NCI-H2081 treated with DMSO at 0.1 percent for 48 hours (cell line): ENCODE results near the gene PYM1.
"Not testable (repeated sequence)": the region's sequence is repeated elsewhere in the genome, so short reads cannot be mapped to it uniquely, and the experiment has no call there.

Experiments
- DNase-seq: peaks from one replicate; lab custom pipeline; 2025; lab: John Stamatoyannopoulos, UW

Gene PYM1

GRCh38 chr12:55908726-55909512 lies 18.8 kb downstream of the PYM1 start:
- no peak for DNase-seq

DNA sequence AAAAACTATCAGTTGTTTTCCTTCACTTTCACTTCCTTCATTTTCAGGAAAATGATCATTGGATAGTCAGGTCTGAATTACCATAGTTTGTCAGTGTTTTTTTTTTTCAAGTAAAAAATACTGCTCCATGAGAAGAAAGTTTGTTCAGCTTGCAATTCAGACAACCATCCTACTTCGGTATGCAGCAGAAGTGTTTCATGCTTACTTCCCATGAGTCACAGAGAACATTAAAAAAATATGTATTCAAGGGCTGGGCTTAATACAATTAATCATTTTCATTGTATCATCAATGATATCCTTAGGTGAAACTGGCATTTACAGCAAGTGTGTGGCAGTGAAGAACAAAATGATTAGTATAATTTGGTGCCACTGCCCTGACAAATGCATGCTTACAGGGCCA lies 21.6 kb downstream of the PYM1 start:
- DNase-seq = no peak

- DNase-seq = no peak
These were observed 25.7 kb downstream of the PYM1 start for GRCh38 chr12:55901881-55902490.

DNA sequence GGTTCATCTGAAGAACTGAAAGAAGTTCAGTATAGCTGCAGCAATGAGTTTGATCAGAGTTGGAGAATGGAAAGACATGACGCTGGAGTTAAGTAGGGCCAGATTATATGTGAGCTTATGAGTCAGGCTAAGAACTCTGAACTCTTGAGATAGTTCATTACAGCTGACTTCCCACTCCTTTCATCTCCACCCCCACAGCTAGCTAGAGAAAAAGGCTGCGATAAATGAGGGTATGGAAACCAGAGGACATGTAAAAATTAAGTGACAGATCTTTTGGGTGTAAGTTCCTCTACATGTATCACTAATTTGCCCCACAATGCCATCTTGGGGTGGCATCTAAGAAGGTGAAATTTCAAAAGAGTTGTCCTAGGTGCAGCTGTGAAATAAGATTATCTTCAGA lies 28.6 kb downstream of the PYM1 start:
- DNase-seq = no peak

- DNase-seq = no peak
These were observed 34.0 kb downstream of the PYM1 start for GRCh38 chr12:55893723-55894122.

DNA sequence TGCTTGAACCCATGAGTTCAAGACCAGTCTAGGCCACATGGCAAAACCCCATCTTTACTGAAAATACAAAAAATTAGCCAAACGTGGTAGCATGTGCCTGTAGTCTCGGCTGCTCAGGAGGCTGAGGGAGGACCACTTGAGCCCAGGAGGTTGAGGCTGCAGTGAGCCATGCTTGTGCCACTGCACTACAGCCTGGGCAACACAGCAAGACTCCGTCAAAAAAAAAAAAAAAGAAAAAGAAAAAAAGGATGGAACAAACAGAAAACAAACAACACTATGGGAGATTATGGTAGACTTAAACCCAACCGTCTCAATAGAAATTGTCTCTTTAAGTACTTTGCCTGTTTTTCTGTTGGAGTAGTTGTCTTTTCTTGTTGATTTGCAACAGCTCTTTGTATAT lies 36.4 kb downstream of the PYM1 start:
- no peak for DNase-seq

DNA sequence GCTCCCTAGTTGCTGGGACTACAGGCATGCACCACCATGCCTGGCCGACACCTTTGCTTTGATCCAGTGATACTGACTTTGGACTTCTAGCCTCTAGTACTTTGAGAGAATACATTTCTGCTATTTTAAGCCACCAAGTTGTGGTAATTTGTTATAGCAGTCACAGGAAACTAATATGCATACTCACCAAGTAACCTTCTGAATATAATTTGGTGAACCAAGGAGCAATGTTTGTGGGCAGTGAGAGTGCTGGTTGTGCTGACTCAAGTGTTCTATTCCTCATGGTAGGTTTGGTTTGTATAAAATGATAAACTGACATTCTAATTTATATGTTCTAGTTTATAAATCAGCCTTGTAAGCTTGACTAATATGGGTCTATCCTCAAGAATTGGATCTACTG lies 42.6 kb downstream of the PYM1 start:
- DNase-seq = no peak

DNA sequence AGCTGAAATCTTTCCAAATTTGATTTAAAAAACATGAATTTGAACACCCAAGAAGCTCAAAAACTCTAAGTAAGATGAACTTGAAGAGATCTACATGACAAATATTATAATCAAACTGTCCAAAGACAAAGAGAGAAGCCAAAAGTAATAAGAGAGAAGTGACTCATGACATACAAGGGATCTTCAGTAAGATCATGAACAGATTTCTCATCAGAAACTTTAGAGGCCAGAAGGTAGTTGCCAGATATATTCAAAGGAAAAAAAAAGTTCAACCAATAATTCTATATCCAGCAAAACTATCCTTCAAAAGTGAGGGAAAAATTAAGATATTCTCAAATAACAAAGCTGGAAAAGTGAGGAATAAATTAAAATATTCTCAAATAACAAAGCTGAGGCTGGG lies 49.9 kb downstream of the PYM1 start:
- DNase-seq = no peak

DNA sequence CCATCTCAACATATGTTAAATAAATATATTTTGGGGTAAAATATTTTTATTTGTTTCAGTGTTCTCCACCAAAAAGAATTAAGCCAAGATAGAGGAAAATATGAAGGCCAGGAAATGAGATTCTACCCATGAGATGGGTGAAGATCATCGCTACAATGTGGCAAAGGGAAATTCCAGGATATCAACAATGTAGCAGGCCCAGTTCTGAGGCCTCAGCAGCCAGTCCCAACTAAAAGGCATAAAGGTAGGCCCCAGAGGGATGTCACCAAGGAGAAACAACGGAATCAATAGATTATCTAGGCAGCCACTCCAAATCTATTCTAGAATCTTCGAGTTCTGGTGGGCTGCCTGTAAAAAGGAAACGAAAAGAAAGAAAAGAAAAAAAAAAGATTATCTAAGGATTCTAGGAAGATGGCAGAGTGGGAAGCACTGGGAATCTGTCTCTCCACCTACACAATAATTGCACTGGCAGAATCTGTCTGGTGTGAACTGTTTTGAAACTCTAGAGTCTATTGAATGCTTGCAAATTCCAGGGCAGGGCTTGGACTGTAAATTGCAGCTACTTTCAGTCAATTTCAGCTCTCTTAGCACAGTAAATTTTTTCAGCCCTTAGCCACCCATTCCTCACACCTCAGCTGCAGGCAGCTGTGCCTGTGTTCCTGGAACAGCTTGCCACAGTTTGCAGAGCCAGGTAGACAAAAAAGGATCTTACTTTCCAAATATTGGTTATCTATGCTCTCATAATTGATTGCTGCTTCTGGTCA lies 51.8 kb downstream of the PYM1 start:
- no peak for DNase-seq

GRCh38 chr12:55874443-55874842 lies 53.3 kb downstream of the PYM1 start:
- no peak for DNase-seq

DNA sequence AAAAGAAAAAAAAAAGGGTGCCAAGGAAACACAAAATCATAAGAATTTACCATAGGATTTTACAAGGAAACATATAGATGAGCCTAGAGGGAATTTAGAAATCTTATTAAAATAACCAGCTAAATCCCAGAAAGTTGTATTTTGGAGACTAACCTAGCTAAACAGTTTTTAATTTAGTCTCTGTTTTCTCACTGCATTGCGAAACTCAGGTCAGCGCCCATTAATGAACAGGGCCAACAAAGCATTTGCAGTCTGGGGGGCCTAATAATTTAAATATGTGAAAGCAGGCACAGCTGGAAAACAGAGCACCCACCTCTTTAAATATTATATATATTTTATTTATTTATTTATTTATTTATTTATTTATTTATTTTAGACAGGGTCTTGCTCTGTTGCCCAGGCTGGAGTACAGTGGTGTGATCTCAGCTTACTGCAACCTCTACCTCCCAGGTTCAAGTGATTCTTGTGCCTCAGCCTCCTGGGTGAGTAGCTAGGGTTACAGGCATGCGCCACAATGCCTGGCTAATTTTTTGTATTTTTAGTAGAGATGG lies 61.2 kb downstream of the PYM1 start:
- DNase-seq = not testable (repeated sequence)

- DNase-seq = no peak
These were observed 62.4 kb downstream of the PYM1 start for GRCh38 chr12:55865327-55865726.

DNA sequence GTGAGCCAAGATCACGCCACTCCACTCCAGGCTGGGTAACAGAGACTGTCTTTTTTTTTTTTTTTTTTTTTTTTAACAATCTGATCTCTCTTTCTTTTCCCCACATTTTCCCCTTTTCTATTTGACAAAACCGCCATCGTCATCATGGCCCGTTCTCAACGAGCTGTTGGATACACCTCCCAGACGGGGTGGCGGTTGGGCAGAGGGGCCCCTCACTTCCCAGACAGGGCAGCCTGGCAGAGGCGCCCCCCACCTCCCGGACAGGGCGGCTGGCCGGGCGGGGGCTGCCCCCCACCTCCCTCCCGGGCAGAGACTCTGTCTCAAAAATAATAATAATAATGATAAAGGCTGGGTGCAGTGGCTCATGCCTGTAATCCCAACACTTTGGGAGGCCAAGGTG lies 64.8 kb downstream of the PYM1 start:
- DNase-seq = not testable (repeated sequence)

GRCh38 chr12:55862286-55862685 lies 65.4 kb downstream of the PYM1 start:
- no peak for DNase-seq

DNA sequence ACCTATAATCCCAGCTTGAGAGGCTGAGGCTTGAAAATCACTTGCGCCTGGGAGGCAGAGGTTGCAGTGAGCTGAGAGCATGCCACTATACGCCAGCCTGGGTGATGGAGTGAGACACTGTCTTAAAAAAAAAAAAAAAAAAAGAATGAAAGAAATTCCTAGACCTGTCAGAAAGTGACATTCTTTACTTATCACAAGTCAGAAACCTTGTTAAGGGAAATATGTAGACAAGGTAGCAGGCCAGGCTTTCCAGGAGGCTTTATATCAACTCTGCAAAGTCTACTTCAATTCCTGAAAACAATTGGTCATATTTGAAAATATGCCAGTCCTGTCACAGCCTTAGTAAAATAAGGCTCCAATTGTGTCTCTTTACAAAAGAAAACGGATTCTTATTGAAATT lies 65.8 kb downstream of the PYM1 start:
- DNase-seq = no peak

GRCh38 chr12:55861396-55861795 lies 66.3 kb downstream of the PYM1 start:
- no peak for DNase-seq

DNA sequence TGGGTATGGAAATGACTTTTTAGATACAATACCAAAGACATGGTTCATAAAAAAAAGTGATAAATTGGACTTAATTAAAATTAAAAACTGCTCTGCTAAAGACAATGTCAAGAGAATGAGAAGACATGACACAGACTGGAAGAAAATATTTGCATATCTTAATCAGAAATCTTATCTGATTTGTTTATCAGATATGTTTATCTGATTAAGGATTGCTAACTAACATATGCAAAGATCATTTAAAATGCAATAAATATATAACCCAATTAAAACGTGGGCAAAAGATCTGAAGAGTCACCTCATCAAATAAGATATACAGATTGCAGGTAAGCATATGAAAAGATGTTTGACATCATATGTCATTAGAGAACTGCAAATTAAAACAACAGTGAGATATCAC lies 75.0 kb downstream of the PYM1 start:
- DNase-seq = no peak
